RWPE2 (cell line): Measurements from ENCODE around the gene DSCAM.

Experiments used
- ATAC-seq: fragments of 200-7000 bp; cut with Tn5 transposase; 3 replicates; pipeline ENCODE4 v1.9.1; 2021; ENCODE audit warnings: low read depth
- DNase-seq: peaks from one replicate; pipeline ENCODE4 v3.0.0-alpha.2; 2020; ENCODE audit warnings: low spot score
- H3K27ac ChIP-seq: fragments of 450-650 bp; 2 replicates; pipeline ENCODE4 v1.5.1; 2017; ENCODE audit warnings: mild to moderate bottlenecking; ENCODE audit not compliant: poor library complexity, severe bottlenecking
- H3K27me3 ChIP-seq: fragments of 250-450 bp; sonication (Bioruptor Pico); 2 replicates; pipeline ENCODE4 v1.5.1; 2021; ENCODE audit warnings: mild to moderate bottlenecking, moderate library complexity; ENCODE audit not compliant: insufficient read depth, poor library complexity, severe bottlenecking
- H3K36me3 ChIP-seq: fragments of 250-450 bp; sonication (Bioruptor Pico); 2 replicates; pipeline ENCODE4 v1.5.1; 2020; ENCODE audit warnings: low read depth, mild to moderate bottlenecking, moderate library complexity
- H3K4me1 ChIP-seq: fragments of 250-450 bp; sonication (Bioruptor Pico); 2 replicates; pipeline ENCODE4 v1.5.1; 2021; ENCODE audit warnings: mild to moderate bottlenecking, moderate library complexity; ENCODE audit not compliant: insufficient read depth, poor library complexity, severe bottlenecking
- H3K4me3 ChIP-seq: fragments of 250-450 bp; sonication (Bioruptor Pico); 2 replicates; pipeline ENCODE4 v1.5.1; 2021; ENCODE audit warnings: mild to moderate bottlenecking, moderate library complexity; ENCODE audit not compliant: severe bottlenecking
- H3K9me3 ChIP-seq: fragments of 250-450 bp; sonication (Bioruptor Pico); 2 replicates; pipeline ENCODE4 v1.5.1; 2021; ENCODE audit warnings: mild to moderate bottlenecking, moderate library complexity; ENCODE audit not compliant: severe bottlenecking
- TF ChIP-seq, protein P1 (sequence below): fragments of 450-650 bp; IDR thresholded peaks from one replicate; pipeline ENCODE4 v1.5.1; 2017; ENCODE audit warnings: mild to moderate bottlenecking, moderate library complexity; ENCODE audit not compliant: poor library complexity, severe bottlenecking

The DSCAM gene

DNA sequence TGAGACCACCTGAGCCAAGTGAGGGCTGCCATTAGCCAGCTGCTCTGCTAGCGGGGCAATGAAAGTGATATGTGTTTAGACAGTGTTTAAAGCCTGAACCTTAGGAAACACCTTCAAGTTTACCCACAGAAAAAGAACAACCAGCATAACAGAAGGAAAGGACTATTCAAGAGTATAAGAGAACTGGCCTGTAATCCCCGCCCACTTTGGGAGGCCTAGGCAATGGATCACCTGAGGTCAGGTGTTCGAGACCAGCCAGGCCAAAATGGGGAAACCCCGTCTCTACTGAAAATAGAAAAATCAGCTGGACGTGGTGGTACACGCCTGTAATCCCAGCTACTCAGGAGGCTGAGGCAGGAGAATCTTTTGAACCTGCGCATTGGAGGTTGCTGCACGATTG, 830.3 kb downstream of the DSCAM start:
- H3K27me3 ChIP-seq = no peaks in the 10 kb centered on the region

DNA sequence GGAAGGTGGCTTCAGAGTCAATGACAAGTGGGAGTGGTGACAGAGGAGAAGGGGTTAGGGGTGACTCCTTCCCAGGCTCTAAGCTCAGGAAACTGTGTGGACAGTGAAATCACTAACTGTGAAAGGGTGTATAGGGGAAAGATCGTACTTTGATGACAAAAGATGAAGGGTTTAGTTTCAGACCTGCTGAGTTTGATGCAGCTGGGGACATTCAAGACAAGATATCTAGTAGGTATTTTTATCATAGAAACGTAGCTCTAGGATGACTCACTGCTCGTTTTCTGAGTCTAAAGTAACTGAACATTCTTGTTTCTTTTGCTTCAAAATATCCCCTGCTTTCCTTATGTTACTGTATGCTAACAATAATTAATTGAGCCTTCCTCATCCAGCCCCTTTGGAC, 830.7 kb downstream of the DSCAM start:
- no peak for DNase-seq
- no peak overlapping the region for H3K4me3 ChIP-seq
- H3K36me3 ChIP-seq = no peaks in the 10 kb centered on the region
- no peak overlapping the region for H3K27ac ChIP-seq
- no peaks in the 10 kb centered on the region for H3K4me1 ChIP-seq
- no peak for ATAC-seq
- no peaks in the 10 kb centered on the region for H3K27me3 ChIP-seq
- TF ChIP-seq, protein P1, sequence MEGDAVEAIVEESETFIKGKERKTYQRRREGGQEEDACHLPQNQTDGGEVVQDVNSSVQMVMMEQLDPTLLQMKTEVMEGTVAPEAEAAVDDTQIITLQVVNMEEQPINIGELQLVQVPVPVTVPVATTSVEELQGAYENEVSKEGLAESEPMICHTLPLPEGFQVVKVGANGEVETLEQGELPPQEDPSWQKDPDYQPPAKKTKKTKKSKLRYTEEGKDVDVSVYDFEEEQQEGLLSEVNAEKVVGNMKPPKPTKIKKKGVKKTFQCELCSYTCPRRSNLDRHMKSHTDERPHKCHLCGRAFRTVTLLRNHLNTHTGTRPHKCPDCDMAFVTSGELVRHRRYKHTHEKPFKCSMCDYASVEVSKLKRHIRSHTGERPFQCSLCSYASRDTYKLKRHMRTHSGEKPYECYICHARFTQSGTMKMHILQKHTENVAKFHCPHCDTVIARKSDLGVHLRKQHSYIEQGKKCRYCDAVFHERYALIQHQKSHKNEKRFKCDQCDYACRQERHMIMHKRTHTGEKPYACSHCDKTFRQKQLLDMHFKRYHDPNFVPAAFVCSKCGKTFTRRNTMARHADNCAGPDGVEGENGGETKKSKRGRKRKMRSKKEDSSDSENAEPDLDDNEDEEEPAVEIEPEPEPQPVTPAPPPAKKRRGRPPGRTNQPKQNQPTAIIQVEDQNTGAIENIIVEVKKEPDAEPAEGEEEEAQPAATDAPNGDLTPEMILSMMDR = no peak
- no peaks in the 10 kb centered on the region for H3K9me3 ChIP-seq

More for the DNA sequence above, 830.3 kb downstream of the DSCAM start:
- Histone ChIP-seq H3K4me1 (no peaks in the 10 kb centered on the region), H3K27ac (no peak overlapping the region), H3K4me3 (no peak overlapping the region), H3K36me3 (no peaks in the 10 kb centered on the region), H3K9me3 (no peaks in the 10 kb centered on the region)
- ATAC-seq = no peak
- TF ChIP-seq, protein P1 = no peak
- DNase-seq = no peak

DNA sequence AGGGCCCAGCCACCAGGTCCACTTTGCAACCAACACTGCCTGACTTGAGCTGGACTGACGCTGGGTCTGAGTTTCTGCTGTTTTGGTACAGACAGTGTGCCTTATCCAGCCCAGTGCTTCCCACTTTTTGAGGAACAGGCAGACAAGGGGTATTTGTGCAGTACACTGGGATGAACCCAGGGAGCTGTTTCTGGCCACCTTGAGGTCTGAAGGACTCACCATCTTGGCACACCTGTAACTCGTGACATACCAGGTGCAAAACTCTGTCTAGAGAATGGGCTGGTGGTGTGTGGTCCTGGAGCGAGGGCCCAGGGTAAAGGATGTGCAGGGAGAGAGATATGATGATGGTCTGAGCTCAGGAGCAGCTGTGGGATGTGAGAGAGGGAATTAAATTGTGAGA, 831.1 kb downstream of the DSCAM start:
- Histone ChIP-seq H3K27me3 (no peaks in the 10 kb centered on the region), H3K27ac (no peak overlapping the region), H3K36me3 (no peaks in the 10 kb centered on the region), H3K9me3 (no peaks in the 10 kb centered on the region), H3K4me3 (no peak overlapping the region), H3K4me1 (no peaks in the 10 kb centered on the region)
- no peak for DNase-seq
- no peak for ATAC-seq
- TF ChIP-seq, protein P1 = no peak

DNA sequence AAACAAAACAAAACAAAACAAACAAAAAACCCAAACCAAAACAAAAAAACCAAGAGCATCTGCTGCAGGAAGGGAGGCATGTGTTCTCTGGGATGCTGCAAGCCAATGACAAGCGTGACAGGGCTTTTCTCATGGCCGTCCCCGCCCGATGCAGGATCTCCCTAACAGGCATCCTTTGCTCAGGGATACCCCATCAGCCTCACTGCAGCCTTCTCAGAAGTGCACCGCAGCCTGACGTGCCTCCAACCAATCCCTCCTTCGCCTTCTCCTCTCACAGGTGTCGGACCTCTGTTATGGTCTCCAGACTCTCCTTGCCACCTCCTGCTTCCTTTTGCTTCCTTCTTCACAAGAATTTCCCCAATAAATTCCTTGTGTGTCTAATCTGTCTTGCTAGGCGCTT, 832.6 kb downstream of the DSCAM start:
- H3K9me3 ChIP-seq = no peaks in the 10 kb centered on the region
- H3K27me3 ChIP-seq = no peaks in the 10 kb centered on the region
- DNase-seq (no peak), ATAC-seq (no peak)
- no peaks in the 10 kb centered on the region for H3K36me3 ChIP-seq
- no peak overlapping the region for H3K27ac ChIP-seq
- TF ChIP-seq, protein P1 = no peak
- no peaks in the 10 kb centered on the region for H3K4me1 ChIP-seq
- H3K4me3 ChIP-seq = no peak overlapping the region

DNA sequence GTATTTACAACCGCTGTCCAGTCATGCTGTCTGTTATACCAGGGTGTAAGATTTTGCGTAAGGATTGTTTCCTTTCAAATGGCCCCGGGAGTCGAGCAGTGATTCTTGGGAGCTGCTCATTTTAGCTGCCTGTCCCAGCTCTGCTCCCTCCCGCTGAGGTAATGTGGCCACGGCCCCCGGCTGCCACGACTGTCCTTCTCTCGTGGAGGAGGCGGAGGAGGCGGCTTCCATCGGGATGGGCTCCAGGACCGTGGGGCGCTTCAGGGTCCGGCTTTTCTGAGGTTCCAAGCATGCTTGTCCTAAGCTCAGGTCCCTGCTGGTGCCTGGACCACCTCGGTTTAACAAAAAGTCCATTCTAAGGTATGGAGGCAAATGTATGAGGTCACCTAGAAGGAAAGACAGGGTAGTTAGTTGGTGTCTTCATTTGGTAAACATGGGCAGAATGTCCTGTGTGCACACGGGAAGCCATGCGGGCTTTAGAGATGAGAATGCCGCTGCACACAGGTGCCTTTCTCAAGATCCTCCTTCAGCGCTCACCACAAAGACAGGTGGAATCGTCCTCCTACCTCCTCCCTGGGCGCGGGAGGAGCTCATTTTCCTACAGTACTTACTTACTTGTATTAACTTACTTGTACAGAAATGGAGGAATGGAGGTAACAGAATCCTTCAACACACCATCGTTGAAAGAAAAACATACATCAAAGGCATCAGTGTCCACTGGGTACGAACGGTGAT, 833.8 kb downstream of the DSCAM start:
- TF ChIP-seq, protein P1 = no peak
- H3K27ac ChIP-seq = no peak overlapping the region
- H3K4me3 ChIP-seq = no peak overlapping the region
- ATAC-seq (no peak), DNase-seq (no peak)
- H3K27me3 ChIP-seq = no peaks in the 10 kb centered on the region
- no peaks in the 10 kb centered on the region for H3K9me3 ChIP-seq
- no peaks in the 10 kb centered on the region for H3K36me3 ChIP-seq
- H3K4me1 ChIP-seq = no peaks in the 10 kb centered on the region
